Parathyroid adenoma (tissue), 2 donors: ENCODE results near the gene APEX1.

Experiments used
- H2AFZ ChIP-seq: fragments of 300-600 bp; sonication (generic); one replicate; pipeline ENCODE4 v1.7.0; 2017; ENCODE audit warnings: antibody characterized with exemption, mild to moderate bottlenecking
- H3K27ac ChIP-seq: fragments of 300-600 bp; sonication (generic); one replicate; pipeline ENCODE4 v1.7.0; 2017
- H3K27me3 ChIP-seq: fragments of 300-600 bp; sonication (generic); one replicate; pipeline ENCODE4 v1.7.0; 2017; ENCODE audit warnings: low read length; ENCODE audit not compliant: control insufficient read depth, insufficient read depth
- H3K36me3 ChIP-seq: fragments of 300-600 bp; sonication (generic); one replicate; pipeline ENCODE4 v1.7.0; 2017; ENCODE audit warnings: low read length; ENCODE audit not compliant: control insufficient read depth, insufficient read depth
- H3K4me1 ChIP-seq: fragments of 300-600 bp; sonication (generic); one replicate; pipeline ENCODE4 v1.7.0; 2017; ENCODE audit warnings: control low read depth
- H3K4me2 ChIP-seq: fragments of 300-600 bp; sonication (generic); one replicate; pipeline ENCODE4 v1.7.0; 2017; ENCODE audit warnings: low read length
- H3K4me3 ChIP-seq: fragments of 300-600 bp; sonication (generic); one replicate; pipeline ENCODE4 v1.7.0; 2017; ENCODE audit warnings: low read depth, low read length
- H3K79me2 ChIP-seq: fragments of 300-600 bp; sonication (generic); one replicate; pipeline ENCODE4 v1.7.0; 2017; ENCODE audit warnings: control low read depth
- H3K9ac ChIP-seq: fragments of 300-600 bp; sonication (generic); one replicate; pipeline ENCODE4 v1.7.0; 2017; ENCODE audit warnings: mild to moderate bottlenecking
- H3K9me3 ChIP-seq: fragments of 300-600 bp; sonication (generic); one replicate; pipeline ENCODE4 v1.7.0; 2017; ENCODE audit warnings: low read length; ENCODE audit not compliant: control insufficient read depth
- CTCF ChIP-seq: fragments of 300-600 bp; sonication (generic); IDR thresholded peaks from one replicate; pipeline ENCODE4 v1.7.0; 2017; ENCODE audit warnings: antibody characterized with exemption, mild to moderate bottlenecking
- donor health status: primary hyperparathyroidism.

The APEX1 gene

GRCh38 chr14:20454516-20455354, at the start of gene APEX1, which contains the start of gene OSGEP:
APEX1 (plus strand) TSS chr14:20455226; CDS start chr14:20455646, 420 bp downstream.
OSGEP (minus strand) TSS chr14:20454812; CDS start chr14:20454683, 129 bp downstream.
- Histone ChIP-seq H3K4me1 (peaks cover 5% of the 10 kb centered on the region), H3K4me2 (peak within 1 kb of the TSS; percentile 74), H3K9ac (peak within 1 kb of the TSS; percentile 65), H2AFZ (peak within 1 kb of the TSS; percentile 98), H3K36me3 (no peaks in the 10 kb centered on the region), H3K27me3 (no peaks in the 10 kb centered on the region), H3K9me3 (no peaks in the 10 kb centered on the region), H3K4me3 (peak within 1 kb of the TSS; percentile 69), H3K27ac (peak within 1 kb of the TSS; percentile 98), H3K79me2 (peaks cover 3% of the 10 kb centered on the region)
- peak; percentile 7 for TF ChIP-seq CTCF

GRCh38 chr14:20409226-20409625, 45.8 kb upstream of the APEX1 start:
- Histone ChIP-seq H2AFZ (no peak overlapping the region), H3K9me3 (no peaks in the 10 kb centered on the region), H3K4me1 (peaks cover 6% of the 10 kb centered on the region), H3K27me3 (no peaks in the 10 kb centered on the region), H3K27ac (no peak overlapping the region), H3K4me2 (no peak overlapping the region), H3K9ac (no peak overlapping the region), H3K4me3 (no peak overlapping the region), H3K79me2 (no peaks in the 10 kb centered on the region), H3K36me3 (no peaks in the 10 kb centered on the region)
- no peak for TF ChIP-seq CTCF

- Histone ChIP-seq H3K79me2 (no peaks in the 10 kb centered on the region), H3K4me3 (peak overlapping the region; percentile 94), H3K9ac (no peak overlapping the region), H3K4me2 (peak overlapping the region; percentile 84), H3K9me3 (no peaks in the 10 kb centered on the region), H3K27me3 (no peaks in the 10 kb centered on the region), H2AFZ (peak overlapping the region; percentile 95), H3K4me1 (peaks cover 7% of the 10 kb centered on the region), H3K27ac (peak overlapping the region; percentile 98), H3K36me3 (no peaks in the 10 kb centered on the region)
- no peak for TF ChIP-seq CTCF
Observed at GRCh38 chr14:20412411-20412810, 42.6 kb upstream of the APEX1 start.

GRCh38 chr14:20412876-20413743, 41.9 kb upstream of the APEX1 start, which contains the start of gene TEP1:
TEP1 (minus strand) TSS chr14:20413501; CDS start chr14:20408439, 5,062 bp downstream.
- peak within 1 kb of the TSS; percentile 84 for H3K4me2 ChIP-seq
- H3K9ac ChIP-seq: peak within 1 kb of the TSS; percentile 84
- no peak for TF ChIP-seq CTCF
- H3K4me3 ChIP-seq: peak within 1 kb of the TSS; percentile 94
- H3K79me2 ChIP-seq: no peaks in the 10 kb centered on the region
- peak within 1 kb of the TSS; percentile 98 for H3K27ac ChIP-seq
- H3K4me1 ChIP-seq: peaks cover 14% of the 10 kb centered on the region
- H3K36me3 ChIP-seq: no peaks in the 10 kb centered on the region
- H3K27me3 ChIP-seq: no peaks in the 10 kb centered on the region
- H2AFZ ChIP-seq: peak within 1 kb of the TSS; percentile 95
- no peaks in the 10 kb centered on the region for H3K9me3 ChIP-seq
